Esophagus squamous epithelium (tissue), 4 donors: ENCODE measurements around the gene ENPP3.

Experiments
- POLR2A ChIP-seq, 4 donors: fragments of 450-650 bp; IDR thresholded peaks; one replicate each; pipeline ENCODE4 v1.6.1; 2017; ENCODE audit warnings: antibody characterized with exemption in 4 of 4, mild to moderate bottlenecking in 4 of 4, moderate library complexity in 3 of 4
- TF ChIP-seq, protein P1 (sequence below), 6 experiments: fragments of 450-650 bp in 4 of 6; fragments of 200-600 bp in 2 of 6; sonication (generic) in 2 of 6; IDR thresholded peaks; one replicate each; pipeline ENCODE4 v1.5.1; 2016 to 2019; ENCODE audit warnings: antibody characterized with exemption in 6 of 6, mild to moderate bottlenecking in 4 of 6, moderate library complexity in 4 of 6

DNA sequence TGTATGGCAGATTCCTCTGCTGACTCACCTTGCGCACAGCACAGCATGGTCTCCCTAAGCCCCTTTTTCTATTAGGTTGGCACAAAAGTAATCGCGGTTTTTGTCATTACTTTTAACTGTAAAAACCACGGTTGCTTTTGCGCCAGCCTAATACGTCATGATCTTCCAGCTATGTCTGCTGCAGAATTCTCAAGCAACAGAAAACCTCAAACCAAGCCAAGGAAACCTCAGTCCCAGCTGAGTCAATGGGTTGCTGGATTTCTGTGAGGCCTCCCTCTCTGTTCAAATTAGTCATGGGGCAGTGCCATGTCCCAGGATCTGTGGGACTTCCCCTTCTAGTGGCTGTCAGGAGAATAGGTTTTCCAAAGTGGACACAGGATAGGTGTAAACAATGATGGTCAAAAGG is 155.0 kb downstream of the ENPP3 start:
- no peak for TF ChIP-seq POLR2A (IDR thresholded peaks at IDR 0.05)
- TF ChIP-seq, protein P1, sequence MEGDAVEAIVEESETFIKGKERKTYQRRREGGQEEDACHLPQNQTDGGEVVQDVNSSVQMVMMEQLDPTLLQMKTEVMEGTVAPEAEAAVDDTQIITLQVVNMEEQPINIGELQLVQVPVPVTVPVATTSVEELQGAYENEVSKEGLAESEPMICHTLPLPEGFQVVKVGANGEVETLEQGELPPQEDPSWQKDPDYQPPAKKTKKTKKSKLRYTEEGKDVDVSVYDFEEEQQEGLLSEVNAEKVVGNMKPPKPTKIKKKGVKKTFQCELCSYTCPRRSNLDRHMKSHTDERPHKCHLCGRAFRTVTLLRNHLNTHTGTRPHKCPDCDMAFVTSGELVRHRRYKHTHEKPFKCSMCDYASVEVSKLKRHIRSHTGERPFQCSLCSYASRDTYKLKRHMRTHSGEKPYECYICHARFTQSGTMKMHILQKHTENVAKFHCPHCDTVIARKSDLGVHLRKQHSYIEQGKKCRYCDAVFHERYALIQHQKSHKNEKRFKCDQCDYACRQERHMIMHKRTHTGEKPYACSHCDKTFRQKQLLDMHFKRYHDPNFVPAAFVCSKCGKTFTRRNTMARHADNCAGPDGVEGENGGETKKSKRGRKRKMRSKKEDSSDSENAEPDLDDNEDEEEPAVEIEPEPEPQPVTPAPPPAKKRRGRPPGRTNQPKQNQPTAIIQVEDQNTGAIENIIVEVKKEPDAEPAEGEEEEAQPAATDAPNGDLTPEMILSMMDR (IDR thresholded peaks at IDR 0.05), result no peak
